Measurements from ENCODE around the gene BCLAF3.

BCLAF3 gene

GRCh38 chrX:19964017-19964710, 26.7 kb downstream of the BCLAF3 start:
- DNase-seq: no peak

GRCh38 chrX:19960913-19961312, 29.9 kb downstream of the BCLAF3 start:
- no peak for DNase-seq

- no peak for DNase-seq
Measured at GRCh38 chrX:19958552-19959486, 32.0 kb downstream of the BCLAF3 start.

GRCh38 chrX:19956923-19957322, 33.9 kb downstream of the BCLAF3 start:
- DNase-seq: no peak

GRCh38 chrX:19956306-19956705, 34.6 kb downstream of the BCLAF3 start:
- no peak for DNase-seq

GRCh38 chrX:19955306-19955705, 35.6 kb downstream of the BCLAF3 start:
- DNase-seq: no peak

GRCh38 chrX:19954335-19955096, 36.3 kb downstream of the BCLAF3 start:
- no peak for DNase-seq

GRCh38 chrX:19953145-19953544, 37.7 kb downstream of the BCLAF3 start:
- no peak for DNase-seq

- DNase-seq: no peak
Measured at GRCh38 chrX:19949340-19949739, 41.5 kb downstream of the BCLAF3 start.

- no peak for DNase-seq
Measured at GRCh38 chrX:19947612-19948011, 43.2 kb downstream of the BCLAF3 start.
